HEK293 (cell line): ENCODE results near the gene RNF214.

Experiments
- CTCF ChIA-PET: fragments of 350-600 bp; formaldehyde crosslinking; extraction: SDS; loops from one replicate; lab custom pipeline; 2021; ENCODE audit warnings: antibody characterized with exemption; lab: Yijun Ruan, JAX
- POLR2A ChIA-PET: fragments of 300-600 bp; formaldehyde crosslinking; extraction: SDS; loops from one replicate; lab custom pipeline; 2020; ENCODE audit warnings: antibody characterized with exemption, inconsistent platforms; lab: Yijun Ruan, JAX
- H3K27ac ChIP-seq: fragments of 200-500 bp; sonication (Bioruptor generic); 2 replicates; pipeline ENCODE4 v1.5.1; 2014; ENCODE audit warnings: low read depth, low read length, control low read depth, inconsistent platforms; ENCODE audit errors: extremely low read depth
- H3K36me3 ChIP-seq, 2 experiments: fragments of 200-500 bp in 1 of 2; sonication (Bioruptor generic) in 1 of 2; 1 replicate in 1 of 2; 2 replicates in 1 of 2; pipeline ENCODE4 v1.5.1; 2014 to 2017; ENCODE audit warnings: inconsistent platforms in 2 of 2, low read length in 2 of 2; ENCODE audit not compliant: control insufficient read depth in 2 of 2, insufficient read depth in 1 of 2
- H3K4me1 ChIP-seq: fragments of 200-500 bp; sonication (Bioruptor generic); 2 replicates; pipeline ENCODE4 v1.5.1; 2014; ENCODE audit warnings: mild to moderate bottlenecking, low read length, inconsistent platforms; ENCODE audit not compliant: control insufficient read depth, insufficient read depth
- H3K4me3 ChIP-seq: 2 replicates; pipeline ENCODE4 v1.5.1; 2011; ENCODE audit warnings: low read depth, mild to moderate bottlenecking, control low read depth, low read length, moderate library complexity
- H3K9me3 ChIP-seq: fragments of 200-500 bp; sonication (Bioruptor generic); 2 replicates; pipeline ENCODE4 v1.5.1; 2014; ENCODE audit warnings: low read depth, low read length, inconsistent platforms; ENCODE audit not compliant: control insufficient read depth, insufficient read depth
- BCL11A ChIP-seq: fragments of 450-650 bp; formaldehyde crosslinking; IDR thresholded peaks from 2 replicates; pipeline ENCODE4 v1.5.1; 2016; ENCODE audit warnings: low read depth, missing biosample characterization, missing genetic modification characterization
- GLI2 ChIP-seq: fragments of 450-650 bp; formaldehyde crosslinking; IDR thresholded peaks from 2 replicates; pipeline ENCODE4; 2017; ENCODE audit warnings: missing biosample characterization, missing genetic modification characterization, low read depth, borderline replicate concordance
- HOXD13 ChIP-seq: sonication (generic); formaldehyde crosslinking; IDR thresholded peaks from 2 replicates; pipeline ENCODE4 v1.8.0; 2022; ENCODE audit warnings: missing genetic modification reagents, borderline replicate concordance
- ZFP37 ChIP-seq: fragments of 450-650 bp; formaldehyde crosslinking; IDR thresholded peaks from 2 replicates; pipeline ENCODE4 v1.5.1; 2016; ENCODE audit warnings: missing biosample characterization, missing genetic modification characterization
- ZNF341 ChIP-seq: fragments of 450-650 bp; formaldehyde crosslinking; IDR thresholded peaks from 2 replicates; pipeline ENCODE4; 2016; ENCODE audit warnings: low read depth, missing biosample characterization, missing genetic modification characterization
- ZNF354C ChIP-seq: fragments of 450-650 bp; formaldehyde crosslinking; IDR thresholded peaks from 2 replicates; pipeline ENCODE4 v1.5.1; 2016; ENCODE audit warnings: missing biosample characterization, missing genetic modification characterization, low read depth, borderline replicate concordance
- ZNF488 ChIP-seq: fragments of 450-650 bp; formaldehyde crosslinking; IDR thresholded peaks from 2 replicates; pipeline ENCODE4 v1.5.1; 2016; ENCODE audit warnings: missing biosample characterization, missing genetic modification characterization
- ZNF514 ChIP-seq: fragments of 450-650 bp; formaldehyde crosslinking; IDR thresholded peaks from 2 replicates; pipeline ENCODE4 v1.5.1; 2016; ENCODE audit warnings: missing biosample characterization, missing genetic modification characterization
- ZNF558 ChIP-seq: fragments of 450-650 bp; formaldehyde crosslinking; IDR thresholded peaks from 2 replicates; pipeline ENCODE4 v1.5.1; 2016; ENCODE audit warnings: missing biosample characterization, missing genetic modification characterization
- TF ChIP-seq, protein P1 (sequence below): fragments of 450-650 bp; IDR thresholded peaks from 2 replicates; pipeline ENCODE4 v1.5.1; 2018; ENCODE audit warnings: missing biosample characterization, missing genetic modification characterization
- TF ChIP-seq, protein P2 (sequence below): fragments of 450-650 bp; formaldehyde crosslinking; IDR thresholded peaks from 2 replicates; pipeline ENCODE4 v1.5.1; 2017; ENCODE audit warnings: missing biosample characterization, missing genetic modification characterization

Gene RNF214

DNA sequence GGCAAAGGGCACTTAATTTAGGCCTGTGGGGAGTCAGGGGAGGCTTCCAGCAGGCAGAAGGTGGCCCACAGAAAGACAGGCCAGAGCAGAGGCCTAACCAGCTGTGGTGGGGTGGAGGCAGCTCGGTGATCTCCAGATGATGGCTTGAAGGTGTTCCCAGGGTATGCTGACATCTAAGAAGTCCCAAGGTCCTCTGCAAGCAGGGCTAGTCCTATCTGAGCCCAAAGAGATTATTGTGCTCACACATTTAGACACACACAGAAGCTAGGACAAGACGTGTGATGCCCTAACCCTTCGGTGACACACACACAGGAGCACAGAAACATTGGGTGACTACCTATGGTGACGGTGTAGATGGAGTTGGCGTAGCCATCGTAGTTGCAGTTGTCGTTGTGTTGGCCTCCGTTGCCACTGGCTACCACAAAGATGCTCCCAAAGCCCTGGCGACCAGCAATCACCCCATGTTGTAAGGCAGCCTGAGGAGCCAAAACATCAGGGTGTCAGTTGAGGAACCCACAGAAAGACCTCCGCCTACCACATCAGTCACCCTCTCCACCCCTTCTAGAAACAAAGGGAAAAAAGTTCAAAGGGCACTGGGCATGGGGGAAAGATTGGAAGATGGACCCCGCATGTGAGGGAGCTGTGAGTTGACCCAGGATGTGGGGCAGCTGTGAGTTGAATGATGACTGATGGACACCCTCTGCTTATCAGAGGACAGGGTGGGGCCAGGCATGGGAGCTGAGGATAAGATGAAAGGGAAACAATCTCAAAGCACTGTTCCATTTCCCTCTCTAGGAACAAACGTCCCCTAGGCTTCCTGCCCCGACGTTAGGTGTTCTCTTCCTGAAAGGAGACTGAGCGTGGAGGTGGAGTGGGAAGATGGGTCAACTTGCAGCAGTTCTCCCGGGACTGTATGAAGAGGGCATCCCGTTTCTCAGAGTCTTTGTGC lies 8.5 kb upstream of the RNF214 start:
- TF ChIP-seq, protein P1, sequence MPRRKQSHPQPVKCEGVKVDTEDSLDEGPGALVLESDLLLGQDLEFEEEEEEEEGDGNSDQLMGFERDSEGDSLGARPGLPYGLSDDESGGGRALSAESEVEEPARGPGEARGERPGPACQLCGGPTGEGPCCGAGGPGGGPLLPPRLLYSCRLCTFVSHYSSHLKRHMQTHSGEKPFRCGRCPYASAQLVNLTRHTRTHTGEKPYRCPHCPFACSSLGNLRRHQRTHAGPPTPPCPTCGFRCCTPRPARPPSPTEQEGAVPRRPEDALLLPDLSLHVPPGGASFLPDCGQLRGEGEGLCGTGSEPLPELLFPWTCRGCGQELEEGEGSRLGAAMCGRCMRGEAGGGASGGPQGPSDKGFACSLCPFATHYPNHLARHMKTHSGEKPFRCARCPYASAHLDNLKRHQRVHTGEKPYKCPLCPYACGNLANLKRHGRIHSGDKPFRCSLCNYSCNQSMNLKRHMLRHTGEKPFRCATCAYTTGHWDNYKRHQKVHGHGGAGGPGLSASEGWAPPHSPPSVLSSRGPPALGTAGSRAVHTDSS (tag by site-specific recombination): no peak
- TF ChIP-seq BCL11A (tag by site-specific recombination) (no peak), ZFP37 (tag by site-specific recombination) (no peak)
- peaks cover 0 to 86% of the 10 kb centered on the region in 2 experiments; a peak in 1 of 3 replicates for H3K36me3 ChIP-seq
- no peak overlapping the region for H3K4me3 ChIP-seq
- ChIA-PET CTCF (interaction anchor here (0.6 to 8.1 kb wide), 8 partner anchors 20 to 491 kb away, joined by 3 to 71 read pairs (median 4); partner anchors contain the start of genes BACE1 and SIDT2), POLR2A (no interaction called here)
- no peaks in the 10 kb centered on the region for H3K9me3 ChIP-seq
- H3K4me1 ChIP-seq: peaks cover 3% of the 10 kb centered on the region; the same call in 1 of the 2 replicates
- H3K27ac ChIP-seq: no peak overlapping the region

- Histone ChIP-seq H3K27ac (no peak overlapping the region), H3K9me3 (no peaks in the 10 kb centered on the region), H3K4me3 (no peak overlapping the region), H3K36me3 (peaks cover 0 to 85% of the 10 kb centered on the region in 2 experiments; a peak in 1 of 3 replicates), H3K4me1 (peaks cover 3% of the 10 kb centered on the region; the same call in 1 of the 2 replicates)
- POLR2A ChIA-PET: interaction anchor here (0.5 to 2.0 kb wide), 4 partner anchors 23 to 242 kb away, joined by 3 to 7 read pairs (median 4); partner anchors contain the start of gene PAFAH1B2
- no peak for TF ChIP-seq GLI2
- TF ChIP-seq, protein P2, sequence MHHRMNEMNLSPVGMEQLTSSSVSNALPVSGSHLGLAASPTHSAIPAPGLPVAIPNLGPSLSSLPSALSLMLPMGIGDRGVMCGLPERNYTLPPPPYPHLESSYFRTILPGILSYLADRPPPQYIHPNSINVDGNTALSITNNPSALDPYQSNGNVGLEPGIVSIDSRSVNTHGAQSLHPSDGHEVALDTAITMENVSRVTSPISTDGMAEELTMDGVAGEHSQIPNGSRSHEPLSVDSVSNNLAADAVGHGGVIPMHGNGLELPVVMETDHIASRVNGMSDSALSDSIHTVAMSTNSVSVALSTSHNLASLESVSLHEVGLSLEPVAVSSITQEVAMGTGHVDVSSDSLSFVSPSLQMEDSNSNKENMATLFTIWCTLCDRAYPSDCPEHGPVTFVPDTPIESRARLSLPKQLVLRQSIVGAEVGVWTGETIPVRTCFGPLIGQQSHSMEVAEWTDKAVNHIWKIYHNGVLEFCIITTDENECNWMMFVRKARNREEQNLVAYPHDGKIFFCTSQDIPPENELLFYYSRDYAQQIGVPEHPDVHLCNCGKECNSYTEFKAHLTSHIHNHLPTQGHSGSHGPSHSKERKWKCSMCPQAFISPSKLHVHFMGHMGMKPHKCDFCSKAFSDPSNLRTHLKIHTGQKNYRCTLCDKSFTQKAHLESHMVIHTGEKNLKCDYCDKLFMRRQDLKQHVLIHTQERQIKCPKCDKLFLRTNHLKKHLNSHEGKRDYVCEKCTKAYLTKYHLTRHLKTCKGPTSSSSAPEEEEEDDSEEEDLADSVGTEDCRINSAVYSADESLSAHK (tag by site-specific recombination): no peak
- TF ChIP-seq ZNF354C: no peak
- TF ChIP-seq ZNF341 (tag by site-specific recombination): no peak
- TF ChIP-seq ZNF558 (tag by site-specific recombination): no peak
- no peak for TF ChIP-seq HOXD13 (CRISPR knock-in tag)
- TF ChIP-seq ZNF514 (tag by site-specific recombination): no peak
- TF ChIP-seq ZNF488 (tag by site-specific recombination): no peak
- CTCF ChIA-PET: interaction anchor here (0.6 to 8.1 kb wide), 23 partner anchors 7 to 567 kb away, joined by 3 to 71 read pairs (median 5); partner anchors contain the start of genes APOA5, BACE1 and SIDT2
Observed at GRCh38 chr11:117225553-117226170, 6.8 kb upstream of the RNF214 start.
